Brain pericyte (primary cell): ENCODE results near the gene TRMT2A.

Experiments
- DNase-seq: peaks from one replicate; pipeline ENCODE4 v3.0.0-alpha.2; 2012; ENCODE audit warnings: low read depth, low spot score

The TRMT2A gene

GRCh38 chr22:20118300-20119020 is 1.4 kb upstream of the TRMT2A start:
- no peak for DNase-seq

- DNase-seq: no peak
Observed at GRCh38 chr22:20117633-20118299, 740 bp upstream of the TRMT2A start.

- DNase-seq: no peak
Observed at GRCh38 chr22:20116376-20116950, 563 bp downstream of the TRMT2A start.

GRCh38 chr22:20115691-20116375 is 1.2 kb downstream of the TRMT2A start, which contains the start of gene RANBP1:
TSS of gene RANBP1 (plus strand) at chr22:20116104. CDS start at chr22:20116185, 81 bp downstream.
- no peak for DNase-seq

GRCh38 chr22:20114506-20115475 is 2.2 kb downstream of the TRMT2A start:
- DNase-seq: no peak

GRCh38 chr22:20113551-20114310 is 3.3 kb downstream of the TRMT2A start:
- DNase-seq: no peak

GRCh38 chr22:20112623-20113511 is 4.2 kb downstream of the TRMT2A start:
- DNase-seq: no peak

- no peak for DNase-seq
Observed at GRCh38 chr22:20111689-20112622, 5.1 kb downstream of the TRMT2A start.

GRCh38 chr22:20111045-20111688 is 5.9 kb downstream of the TRMT2A start:
- no peak for DNase-seq

GRCh38 chr22:20110359-20110985 is 6.6 kb downstream of the TRMT2A start:
- no peak for DNase-seq

- DNase-seq: no peak
Observed at GRCh38 chr22:20109411-20110358, 7.3 kb downstream of the TRMT2A start.

- no peak for DNase-seq
Observed at GRCh38 chr22:20108757-20109230, 8.2 kb downstream of the TRMT2A start.

- DNase-seq: no peak
Observed at GRCh38 chr22:20107951-20108756, 8.9 kb downstream of the TRMT2A start.

- DNase-seq: no peak
Observed at GRCh38 chr22:20107471-20107901, 9.5 kb downstream of the TRMT2A start.

- no peak for DNase-seq
Observed at GRCh38 chr22:20106849-20107237, 10.2 kb downstream of the TRMT2A start.
